ENCODE results near the gene INPP5A.
"Not testable (repeated sequence)": the region's sequence is repeated elsewhere in the genome, so short reads cannot be mapped to it uniquely, and the experiment has no call there.

INPP5A gene

GRCh38 chr10:132537684-132538001 is at the start of gene INPP5A:
INPP5A (plus strand) TSS chr10:132537787; CDS start chr10:132538097, 310 bp downstream.
- DNase-seq, result no peak

GRCh38 chr10:132488231-132488821 is 49.3 kb upstream of the INPP5A start:
- no peak for DNase-seq

GRCh38 chr10:132489053-132489703 is 48.4 kb upstream of the INPP5A start:
- no peak for DNase-seq

- DNase-seq, result no peak
Observed at GRCh38 chr10:132489704-132490534, 47.7 kb upstream of the INPP5A start.

- DNase-seq, result not testable (repeated sequence)
Observed at GRCh38 chr10:132491534-132491933, 46.1 kb upstream of the INPP5A start.

GRCh38 chr10:132492323-132493025 is 45.1 kb upstream of the INPP5A start:
- no peak for DNase-seq

GRCh38 chr10:132493246-132493755 is 44.3 kb upstream of the INPP5A start:
- no peak for DNase-seq

- no peak for DNase-seq
Observed at GRCh38 chr10:132493756-132494290, 43.8 kb upstream of the INPP5A start.

GRCh38 chr10:132494866-132495630 is 42.5 kb upstream of the INPP5A start:
- no peak for DNase-seq

- no peak for DNase-seq
Observed at GRCh38 chr10:132496360-132497062, 41.1 kb upstream of the INPP5A start.

GRCh38 chr10:132497063-132497680 is 40.4 kb upstream of the INPP5A start:
- no peak for DNase-seq

GRCh38 chr10:132497861-132498561 is 39.6 kb upstream of the INPP5A start:
- no peak for DNase-seq

- DNase-seq, result no peak
Observed at GRCh38 chr10:132498562-132499366, 38.8 kb upstream of the INPP5A start.

- no peak for DNase-seq
Observed at GRCh38 chr10:132499367-132499685, 38.3 kb upstream of the INPP5A start.

- no peak for DNase-seq
Observed at GRCh38 chr10:132500781-132501415, 36.7 kb upstream of the INPP5A start.

GRCh38 chr10:132502544-132503300 is 34.9 kb upstream of the INPP5A start:
- no peak for DNase-seq

- no peak for DNase-seq
Observed at GRCh38 chr10:132503581-132504421, 33.8 kb upstream of the INPP5A start.

All from NCI-H146 (cell line).